Gastroesophageal sphincter (tissue), 3 donors: Measurements from ENCODE around the gene BLVRA.

Experiments used
- CTCF ChIP-seq, 4 experiments: fragments of 200-600 bp in 2 of 4; fragments of 450-650 bp in 2 of 4; sonication (generic) in 1 of 4; IDR thresholded peaks; one replicate each; pipeline ENCODE4 v1.5.1; 2017 to 2019; ENCODE audit warnings: antibody characterized with exemption in 4 of 4, mild to moderate bottlenecking in 2 of 4, moderate library complexity in 2 of 4
- POLR2A ChIP-seq, 2 donors: fragments of 450-650 bp; IDR thresholded peaks; one replicate each; pipeline ENCODE4 v1.6.1; 2017; ENCODE audit warnings: antibody characterized with exemption in 2 of 2, mild to moderate bottlenecking in 2 of 2, moderate library complexity in 1 of 2

- TF ChIP-seq POLR2A (IDR thresholded peaks at IDR 0.05) (no peak), CTCF (IDR thresholded peaks at IDR 0.05) (no peak)
These were observed 65.5 kb downstream of the BLVRA start for GRCh38 chr7:43823941-43824340.
